Endodermal cell (in vitro differentiated cells): ENCODE data around the gene CELA1. TPM values are rescaled to one million over a fixed set of nuclear protein-coding genes. Genes with fewer than 3 reads are reported as not detected.
"Not testable (repeated sequence)": the region's sequence is repeated elsewhere in the genome, so short reads cannot be mapped to it uniquely, and the experiment has no call there.

Source experiments
- DNase-seq: peaks from one replicate; pipeline ENCODE4 v3.0.0-alpha.2; 2017
- H3K27ac ChIP-seq: 2 replicates; pipeline ENCODE4 v1.5.1; 2013; ENCODE audit warnings: mild to moderate bottlenecking, low read depth, low read length, moderate library complexity
- H3K27me3 ChIP-seq: 2 replicates; pipeline ENCODE4 v1.6.1; 2013; ENCODE audit warnings: mild to moderate bottlenecking, low read length, moderate library complexity; ENCODE audit not compliant: insufficient read depth, control insufficient read depth, poor library complexity, severe bottlenecking
- H3K36me3 ChIP-seq: 2 replicates; pipeline ENCODE4 v1.7.0; 2013; ENCODE audit warnings: mild to moderate bottlenecking, low read length, moderate library complexity; ENCODE audit not compliant: control insufficient read depth, insufficient read depth
- H3K4me1 ChIP-seq: one replicate; pipeline ENCODE4 v1.7.0; 2013; ENCODE audit warnings: low read length; ENCODE audit not compliant: control insufficient read depth, insufficient read depth
- H3K4me3 ChIP-seq: 2 replicates; pipeline ENCODE4 v1.5.1; 2013; ENCODE audit warnings: mild to moderate bottlenecking, low read length, moderate library complexity
- H3K9ac ChIP-seq: 2 replicates; pipeline ENCODE4 v1.6.1; 2013; ENCODE audit warnings: mild to moderate bottlenecking, low read length, moderate library complexity; ENCODE audit not compliant: poor library complexity, severe bottlenecking; ENCODE audit errors: extremely low read depth
- H3K9me3 ChIP-seq: 2 replicates; pipeline ENCODE4 v1.6.1; 2013; ENCODE audit warnings: mild to moderate bottlenecking, low read length, moderate library complexity; ENCODE audit not compliant: control insufficient read depth
- H3K27ac Mint-ChIP-seq: 2 replicates; pipeline ENCODE4 v1.8.0; 2020; ENCODE audit warnings: mixed read lengths
- H3K27me3 Mint-ChIP-seq: 2 replicates; pipeline ENCODE4 v1.8.0; 2021; ENCODE audit warnings: mild to moderate bottlenecking, mixed read lengths; ENCODE audit not compliant: insufficient read depth
- H3K36me3 Mint-ChIP-seq: 2 replicates; pipeline ENCODE4 v1.8.0; 2020; ENCODE audit warnings: low read depth, mixed read lengths
- H3K4me1 Mint-ChIP-seq: 2 replicates; pipeline ENCODE4 v1.8.0; 2020; ENCODE audit warnings: mixed read lengths
- H3K4me3 Mint-ChIP-seq: 2 replicates; pipeline ENCODE4 v1.8.0; 2020; ENCODE audit warnings: mild to moderate bottlenecking, moderate library complexity, mixed read lengths
- H3K9me3 Mint-ChIP-seq: 2 replicates; pipeline ENCODE4 v1.8.0; 2020; ENCODE audit warnings: mild to moderate bottlenecking, mixed read lengths
- WGBS, 2 experiments: methylation state at CpG; one replicate each; pipeline versions ENCODE4 v1.1.5 to v1.1.7; 2013; ENCODE audit warnings: missing lambda C conversion rate in 2 of 2, mixed read lengths in 1 of 2; ENCODE audit not compliant: insufficient coverage in 1 of 2, insufficient read length in 1 of 2; 5-methylcytosine and 5-hydroxymethylcytosine counted together
- total RNA-seq, 2 donors: library from RNA; stranded (reverse); fragmentation: NEBNext Ultra II Directional in 1 of 2; extraction: Animal tissue kit (Norgen Biotek cat#: 25700) in 1 of 2; gene quantifications; 2 replicates in 1 of 2; 3 replicates in 1 of 2; pipeline ENCODE4 v1.2.1, GENCODE V29; 2021
- TF ChIP-seq, protein P1 (sequence below): fragments of 200-600 bp; sonication (generic); conservative IDR thresholded peaks from 2 replicates; pipeline ENCODE4 v1.5.0; 2021; ENCODE audit warnings: antibody characterized with exemption, mild to moderate bottlenecking

Gene CELA1
- total RNA-seq, 2 donors from 2014 or later = not detected

DNA sequence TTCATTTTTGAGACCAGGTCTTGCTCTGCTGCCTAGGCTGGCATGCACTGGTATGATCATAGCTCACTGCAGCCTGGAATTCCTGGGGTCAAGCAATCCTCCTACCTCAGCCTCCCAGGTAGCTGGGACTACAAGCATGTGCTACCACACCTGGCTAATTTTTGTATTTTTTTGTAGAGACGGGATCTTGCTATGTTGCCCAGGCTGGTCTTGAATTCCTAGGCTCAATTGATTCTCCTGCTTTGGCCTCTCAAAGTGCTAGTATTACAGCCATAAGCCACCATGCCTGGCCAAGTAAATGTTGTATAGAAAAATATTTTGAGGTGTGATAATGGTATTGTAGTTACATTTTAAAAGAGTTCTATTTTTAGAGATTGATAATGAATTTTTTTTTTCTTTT, 35.1 kb downstream of the CELA1 start:
- Mint-ChIP-seq H3K27me3 (no peaks in the 10 kb centered on the region), H3K27ac (no peak overlapping the region), H3K9me3 (no peaks in the 10 kb centered on the region), H3K4me3 (no peak overlapping the region), H3K36me3 (no peaks in the 10 kb centered on the region), H3K4me1 (peaks cover 10% of the 10 kb centered on the region)
- Histone ChIP-seq H3K27ac (no peak overlapping the region), H3K4me1 (no peaks in the 10 kb centered on the region), H3K4me3 (no peak overlapping the region), H3K36me3 (no peaks in the 10 kb centered on the region), H3K27me3 (no peaks in the 10 kb centered on the region), H3K9me3 (no peaks in the 10 kb centered on the region), H3K9ac (no peak overlapping the region)
- TF ChIP-seq, protein P1, sequence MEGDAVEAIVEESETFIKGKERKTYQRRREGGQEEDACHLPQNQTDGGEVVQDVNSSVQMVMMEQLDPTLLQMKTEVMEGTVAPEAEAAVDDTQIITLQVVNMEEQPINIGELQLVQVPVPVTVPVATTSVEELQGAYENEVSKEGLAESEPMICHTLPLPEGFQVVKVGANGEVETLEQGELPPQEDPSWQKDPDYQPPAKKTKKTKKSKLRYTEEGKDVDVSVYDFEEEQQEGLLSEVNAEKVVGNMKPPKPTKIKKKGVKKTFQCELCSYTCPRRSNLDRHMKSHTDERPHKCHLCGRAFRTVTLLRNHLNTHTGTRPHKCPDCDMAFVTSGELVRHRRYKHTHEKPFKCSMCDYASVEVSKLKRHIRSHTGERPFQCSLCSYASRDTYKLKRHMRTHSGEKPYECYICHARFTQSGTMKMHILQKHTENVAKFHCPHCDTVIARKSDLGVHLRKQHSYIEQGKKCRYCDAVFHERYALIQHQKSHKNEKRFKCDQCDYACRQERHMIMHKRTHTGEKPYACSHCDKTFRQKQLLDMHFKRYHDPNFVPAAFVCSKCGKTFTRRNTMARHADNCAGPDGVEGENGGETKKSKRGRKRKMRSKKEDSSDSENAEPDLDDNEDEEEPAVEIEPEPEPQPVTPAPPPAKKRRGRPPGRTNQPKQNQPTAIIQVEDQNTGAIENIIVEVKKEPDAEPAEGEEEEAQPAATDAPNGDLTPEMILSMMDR = no peak
- 97 to 100% methylated on average over 1 of the region's 1 CpG for WGBS, 2 experiments
- no peak for DNase-seq

DNA sequence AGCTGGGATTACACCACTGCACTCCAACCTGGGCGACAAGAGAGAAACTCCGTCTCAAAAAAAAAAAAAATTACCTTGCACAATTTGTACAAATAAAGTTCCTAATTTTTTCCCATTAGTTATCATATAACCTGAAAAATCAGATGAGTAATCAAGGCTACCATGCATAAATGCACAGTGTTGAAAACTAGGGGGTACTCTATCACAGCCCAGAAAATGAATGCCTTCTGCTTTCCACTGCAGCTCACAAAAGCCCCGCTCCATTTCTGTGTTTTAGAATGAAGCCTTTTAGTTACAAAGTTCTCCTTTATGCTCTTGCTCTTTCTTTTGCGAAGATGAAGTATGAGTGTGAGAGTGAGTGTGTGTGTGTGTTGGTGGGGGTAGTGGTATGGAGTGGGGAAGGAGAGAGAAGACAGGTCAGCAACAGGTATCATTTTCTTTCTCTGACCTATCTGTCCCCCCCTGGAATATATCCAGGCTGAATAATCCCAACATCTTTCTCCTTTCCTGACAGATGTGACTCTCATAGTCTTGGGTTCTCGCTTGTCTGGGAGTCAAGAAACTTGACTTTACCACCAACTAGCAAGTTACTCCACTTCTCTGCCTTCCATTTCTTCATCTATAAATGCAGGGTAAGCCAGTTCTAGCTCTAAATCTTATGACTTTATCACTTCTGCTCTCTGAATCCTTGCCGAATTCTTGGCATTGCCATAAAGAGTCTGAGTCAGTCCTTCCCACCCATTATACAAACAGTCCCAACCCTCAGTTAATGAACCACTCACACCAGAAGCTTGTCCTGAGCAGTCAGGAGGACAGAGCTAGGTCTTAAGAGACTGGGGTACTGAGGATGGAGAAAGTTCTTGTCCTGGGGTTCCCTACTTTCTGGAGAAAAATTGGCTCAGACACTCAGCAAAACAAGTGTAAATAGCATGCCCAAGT, 38.6 kb downstream of the CELA1 start:
- WGBS, 2 experiments = 88 to 94% methylated on average over 2 to 5 of the region's 6 CpGs
- DNase-seq = no peak
- Histone ChIP-seq H3K9ac (no peak overlapping the region), H3K27ac (no peak overlapping the region), H3K4me3 (no peak overlapping the region), H3K4me1 (no peaks in the 10 kb centered on the region), H3K27me3 (no peaks in the 10 kb centered on the region), H3K9me3 (no peaks in the 10 kb centered on the region), H3K36me3 (no peaks in the 10 kb centered on the region)
- H3K9me3 Mint-ChIP-seq = no peaks in the 10 kb centered on the region
- no peak overlapping the region for H3K27ac Mint-ChIP-seq
- H3K4me1 Mint-ChIP-seq = peaks cover 8% of the 10 kb centered on the region
- TF ChIP-seq, protein P1 = no peak
- H3K27me3 Mint-ChIP-seq = peaks cover 3% of the 10 kb centered on the region
- H3K4me3 Mint-ChIP-seq = no peak overlapping the region
- no peaks in the 10 kb centered on the region for H3K36me3 Mint-ChIP-seq

DNA sequence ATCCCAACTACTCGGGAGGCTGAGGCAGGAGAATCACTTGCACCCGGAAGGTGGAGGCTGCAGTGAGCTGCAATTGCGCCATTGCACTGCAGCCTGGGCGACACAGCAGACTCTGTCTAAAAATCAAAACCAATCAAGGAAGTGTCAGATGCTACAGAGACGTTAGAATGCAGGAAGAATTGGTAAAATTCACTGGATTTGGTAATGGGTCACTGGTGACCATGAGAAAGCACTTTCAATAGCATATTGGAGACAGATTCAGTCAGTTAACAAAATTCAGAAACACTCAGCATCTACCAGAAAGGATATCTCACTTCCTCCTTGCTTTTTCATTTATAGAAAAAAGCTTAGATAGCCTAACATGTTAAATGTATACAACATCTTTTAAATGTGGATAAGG, 40.0 kb downstream of the CELA1 start:
- TF ChIP-seq, protein P1 = no peak
- H3K36me3 ChIP-seq = no peaks in the 10 kb centered on the region
- Mint-ChIP-seq H3K36me3 (no peaks in the 10 kb centered on the region), H3K9me3 (no peaks in the 10 kb centered on the region), H3K4me1 (peaks cover 8% of the 10 kb centered on the region), H3K27me3 (peaks cover 3% of the 10 kb centered on the region), H3K4me3 (no peak overlapping the region), H3K27ac (no peak overlapping the region)
- H3K9ac ChIP-seq = no peak overlapping the region
- no peaks in the 10 kb centered on the region for H3K9me3 ChIP-seq
- 85 to 98% methylated on average over 5 of the region's 5 CpGs for WGBS, 2 experiments
- no peak overlapping the region for H3K27ac ChIP-seq
- no peaks in the 10 kb centered on the region for H3K27me3 ChIP-seq
- H3K4me3 ChIP-seq = no peak overlapping the region
- no peak for DNase-seq
- no peaks in the 10 kb centered on the region for H3K4me1 ChIP-seq

DNA sequence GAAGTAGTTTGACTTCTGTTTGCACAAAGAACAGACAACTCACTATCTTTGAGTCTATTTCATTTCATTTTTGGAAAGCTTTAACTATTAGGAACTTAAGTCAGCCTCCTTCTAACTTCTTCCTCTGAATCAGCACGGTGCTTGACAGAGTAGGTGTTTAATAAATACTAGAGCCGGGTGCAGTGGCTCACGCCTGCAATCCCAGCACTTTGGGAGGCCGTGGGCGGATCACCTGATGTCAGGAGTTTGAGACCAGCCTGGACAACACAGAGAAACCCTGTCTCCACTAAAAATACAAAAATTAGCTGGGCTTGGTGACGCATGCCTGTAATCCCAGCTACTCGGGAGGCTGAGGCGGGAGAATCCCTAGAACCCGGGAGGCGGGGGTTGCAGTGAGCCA, 45.7 kb downstream of the CELA1 start:
- not testable (repeated sequence) for H3K36me3 Mint-ChIP-seq, H3K9me3 ChIP-seq, H3K4me1 ChIP-seq, H3K4me3 Mint-ChIP-seq, H3K27ac ChIP-seq, H3K9me3 Mint-ChIP-seq, H3K36me3 ChIP-seq, H3K4me1 Mint-ChIP-seq, H3K27me3 Mint-ChIP-seq, H3K4me3 ChIP-seq, H3K27me3 ChIP-seq, H3K9ac ChIP-seq, H3K27ac Mint-ChIP-seq, DNase-seq
- 80 to 94% methylated on average over 5 to 10 of the region's 10 CpGs for WGBS, 2 experiments
